NCI-H2107 treated with DMSO at 0.1 percent for 48 hours (cell line): Measurements from ENCODE around the gene TXNDC17.
A peak's percentile ranks its signal among the peaks of the same experiment; 100 is the strongest.
"Not testable (repeated sequence)": the region's sequence is repeated elsewhere in the genome, so short reads cannot be mapped to it uniquely, and the experiment has no call there.

Source experiments
- DNase-seq: peaks from one replicate; lab custom pipeline; 2025; ENCODE audit not compliant: unreplicated experiment; lab: John Stamatoyannopoulos, UW

The TXNDC17 gene

GRCh38 chr17:6640536-6641246, at the start of gene TXNDC17, which contains the start of gene KIAA0753:
Gene TXNDC17 (plus strand): TSS chr17:6641060. CDS start chr17:6641083, 23 bp downstream.
Gene KIAA0753 (minus strand): TSS chr17:6640711. CDS start chr17:6635103, 5,608 bp downstream.
- peak; percentile 48 for DNase-seq

DNA sequence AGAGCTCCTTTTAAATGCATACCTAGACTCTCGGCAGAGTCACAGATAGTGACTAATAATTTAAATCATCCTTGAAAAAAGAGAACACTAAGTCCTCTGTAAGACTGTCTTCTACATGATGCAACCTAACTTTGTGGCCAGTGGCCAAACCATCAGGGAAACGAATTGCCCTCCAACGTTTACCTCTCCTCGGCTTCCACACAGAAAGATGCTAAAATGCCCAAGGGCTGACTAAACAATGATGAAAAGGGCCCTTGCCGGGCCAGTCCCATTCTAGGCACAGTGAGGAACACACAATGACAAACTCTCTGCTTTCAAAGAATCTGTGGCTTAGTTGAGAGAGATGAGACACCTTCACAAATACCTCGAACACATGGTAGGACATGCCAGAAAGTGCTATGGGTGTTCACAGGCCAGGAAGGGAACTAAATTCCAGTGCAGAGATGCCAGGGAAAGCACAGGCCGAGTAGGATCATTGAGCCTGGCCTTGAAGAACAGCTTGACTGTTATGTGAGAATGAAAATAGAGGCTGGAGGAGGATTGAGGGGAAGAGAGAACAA, 49.2 kb upstream of the TXNDC17 start:
- DNase-seq, result no peak

DNA sequence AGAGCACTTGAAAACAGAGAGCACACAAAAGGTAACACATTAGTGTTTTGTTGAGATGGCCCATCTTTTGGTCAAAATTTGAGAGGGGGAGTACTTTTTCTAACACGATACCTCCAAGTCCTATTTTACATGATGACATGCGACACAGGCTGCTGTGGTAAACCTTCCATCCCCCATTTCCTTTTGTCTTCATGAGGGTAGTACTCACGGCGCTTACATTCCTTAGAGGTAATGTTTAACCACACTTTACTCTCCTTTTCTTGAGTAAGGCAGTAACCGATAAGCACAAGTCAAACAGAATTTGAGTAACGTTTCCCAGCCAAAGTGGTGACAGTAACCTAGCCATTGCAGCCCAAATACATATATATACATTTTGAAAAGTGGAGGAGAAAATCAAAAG, 48.7 kb upstream of the TXNDC17 start:
- DNase-seq, result no peak

DNA sequence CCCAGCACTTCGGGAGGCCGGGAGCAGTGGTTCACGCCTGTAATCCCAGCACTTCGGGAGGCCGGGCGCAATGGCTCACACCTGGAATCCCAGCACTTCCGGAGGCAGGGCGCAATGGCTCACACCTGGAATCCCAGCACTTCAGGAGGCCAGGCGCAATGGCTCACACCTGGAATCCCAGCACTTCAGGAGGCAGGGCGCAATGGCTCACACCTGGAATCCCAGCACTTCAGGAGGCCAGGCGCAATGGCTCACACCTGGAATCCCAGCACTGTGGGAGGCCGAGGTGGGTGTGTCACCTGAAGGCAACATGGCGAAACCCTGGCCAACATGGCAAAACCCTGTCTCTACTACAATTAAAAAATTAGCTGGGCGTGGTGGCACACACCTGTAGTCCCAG, 47.5 kb upstream of the TXNDC17 start:
- not testable (repeated sequence) for DNase-seq

DNA sequence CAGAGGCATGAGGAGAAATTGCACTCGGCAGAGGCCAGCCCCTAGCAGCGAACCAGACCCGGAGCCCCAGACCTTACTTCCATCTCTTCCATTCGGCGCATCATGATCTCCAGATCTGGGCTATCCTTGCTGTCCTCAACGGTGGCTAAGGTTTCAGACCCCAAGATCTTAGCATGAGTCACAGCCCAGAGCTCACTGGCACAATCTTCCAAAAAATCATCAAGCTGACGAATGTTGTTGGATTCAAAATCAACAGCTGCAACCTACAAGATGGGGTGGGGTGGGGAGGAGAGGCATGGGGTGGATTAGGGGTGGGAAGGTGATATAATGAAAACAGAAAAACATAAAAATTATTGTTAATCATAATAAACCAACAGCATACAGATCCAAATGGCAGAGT, 44.8 kb upstream of the TXNDC17 start:
- DNase-seq, result no peak

GRCh38 chr17:6596511-6596910, 44.3 kb upstream of the TXNDC17 start:
- no peak for DNase-seq

GRCh38 chr17:6596941-6597340, 43.9 kb upstream of the TXNDC17 start:
- DNase-seq, result no peak

GRCh38 chr17:6597727-6598126, 43.1 kb upstream of the TXNDC17 start:
- no peak for DNase-seq

DNA sequence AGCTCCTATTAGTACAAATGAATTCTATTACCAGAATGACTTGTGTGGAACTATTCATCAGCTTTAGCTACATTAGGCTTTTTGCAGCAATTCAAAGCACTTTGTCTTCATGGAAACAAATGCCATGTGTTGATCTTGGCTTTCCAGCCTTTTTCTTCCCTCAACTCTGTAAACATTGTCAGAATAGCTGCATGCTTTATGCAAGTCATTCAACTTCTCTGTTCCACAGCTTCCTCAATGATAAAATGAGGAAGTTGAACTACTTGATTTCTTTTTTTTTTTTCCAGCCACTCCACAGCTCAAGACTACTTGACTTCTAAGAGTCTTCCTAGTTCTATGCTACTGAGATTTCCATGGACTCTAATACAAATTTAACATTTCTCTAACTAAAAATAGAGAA, 41.5 kb upstream of the TXNDC17 start:
- no peak for DNase-seq

DNA sequence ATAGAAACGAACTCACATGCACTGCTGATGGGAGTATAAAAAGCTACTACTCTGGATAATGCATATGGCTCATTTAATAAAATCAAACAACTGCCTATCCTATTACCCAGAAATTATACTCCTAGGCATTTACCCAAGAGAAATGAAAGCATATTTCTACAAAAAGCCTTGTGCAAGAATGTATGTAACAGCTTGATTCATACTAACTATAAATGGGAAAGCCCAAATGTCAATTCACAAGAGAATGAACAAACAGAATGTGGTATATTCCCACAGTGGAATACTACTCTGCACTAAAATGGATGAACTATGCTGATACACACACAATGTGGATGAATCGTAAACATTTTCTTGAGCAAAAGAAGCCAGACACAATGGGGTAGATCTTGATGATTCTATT, 38.7 kb upstream of the TXNDC17 start:
- no peak for DNase-seq

- no peak for DNase-seq
These were observed 37.0 kb upstream of the TXNDC17 start for GRCh38 chr17:6603744-6604325.

- DNase-seq, result no peak
These were observed 35.7 kb upstream of the TXNDC17 start for GRCh38 chr17:6605142-6605541.

DNA sequence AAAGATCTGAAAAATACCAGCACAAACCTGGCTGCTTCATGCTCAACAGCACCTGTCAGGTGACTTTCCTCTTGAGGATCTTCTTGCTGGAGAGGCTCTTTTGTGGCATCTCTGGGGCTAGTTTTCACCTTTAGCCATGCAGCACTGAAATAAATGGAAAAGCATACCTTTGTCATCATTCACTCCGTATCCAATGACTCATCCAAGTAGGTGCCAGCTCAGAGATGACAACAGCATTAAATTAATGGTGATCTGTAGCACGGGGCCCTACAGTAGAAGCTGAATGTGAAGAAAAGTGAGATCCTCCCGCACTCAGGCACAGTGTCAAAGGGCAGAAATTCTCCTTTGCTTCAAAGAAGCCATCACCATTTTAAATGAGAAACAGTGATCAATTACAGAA, 32.5 kb upstream of the TXNDC17 start:
- DNase-seq, result no peak

- no peak for DNase-seq
These were observed 30.8 kb upstream of the TXNDC17 start for GRCh38 chr17:6610011-6610410.

DNA sequence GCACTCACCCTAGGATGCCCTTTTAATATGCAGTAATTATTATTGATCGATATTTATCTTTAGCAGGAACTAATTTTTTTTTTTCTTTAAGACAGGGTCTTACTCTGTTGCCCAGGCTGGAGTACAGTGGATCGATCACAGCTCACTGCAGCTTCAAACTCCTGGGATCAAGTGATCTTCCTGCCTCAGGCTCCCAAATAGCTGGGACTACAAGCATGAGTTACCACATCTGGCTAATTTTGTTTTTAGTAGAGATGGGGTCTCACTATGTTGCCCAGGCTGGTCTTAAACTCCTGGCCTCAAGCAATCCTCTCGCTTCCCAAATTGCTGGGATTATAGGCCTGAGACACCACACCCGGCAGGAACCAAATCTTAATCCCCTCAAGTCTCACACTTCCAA, 29.6 kb upstream of the TXNDC17 start:
- DNase-seq, result no peak

DNA sequence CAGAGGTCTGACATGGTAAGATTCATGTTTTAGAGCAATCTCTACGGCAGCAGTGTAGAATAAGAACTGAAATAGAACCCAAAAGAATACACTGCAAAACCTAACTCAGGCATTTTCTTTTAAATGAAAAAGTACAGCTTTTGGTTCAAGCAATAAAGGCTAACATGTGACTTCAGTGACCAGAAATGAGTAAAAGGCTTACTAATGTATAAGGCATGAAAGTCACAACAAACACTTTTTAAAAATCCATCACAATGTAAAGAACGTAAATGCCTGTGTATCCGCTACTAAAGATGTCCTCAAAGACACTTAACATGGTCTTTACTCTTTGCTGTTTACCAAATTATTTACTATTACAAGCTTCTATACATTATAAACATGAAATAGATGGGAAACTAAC, 16.9 kb upstream of the TXNDC17 start:
- DNase-seq, result no peak

DNA sequence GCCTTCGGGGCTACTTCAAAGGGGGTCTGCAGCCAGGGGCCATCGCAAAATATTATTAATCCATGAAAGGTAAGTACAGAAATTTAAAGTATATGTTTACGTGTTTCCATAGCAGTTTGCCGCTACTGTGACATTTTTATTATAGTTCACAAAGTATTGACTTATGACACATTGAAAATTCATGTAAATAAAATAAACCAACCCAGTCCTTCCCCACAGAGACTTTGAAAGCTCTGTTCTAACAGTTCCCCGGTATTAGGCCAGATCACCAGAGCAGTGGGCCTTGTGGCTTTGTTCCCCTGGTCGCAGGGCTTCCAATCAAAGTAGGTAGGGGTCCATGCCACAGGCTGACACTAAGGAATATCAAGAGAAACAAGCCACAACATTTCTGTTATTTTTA, 14.2 kb upstream of the TXNDC17 start:
- no peak for DNase-seq

GRCh38 chr17:6627019-6627418, 13.8 kb upstream of the TXNDC17 start:
- no peak for DNase-seq

- no peak for DNase-seq
These were observed 10.5 kb upstream of the TXNDC17 start for GRCh38 chr17:6630390-6630789.

GRCh38 chr17:6632530-6632929, 8.3 kb upstream of the TXNDC17 start:
- DNase-seq, result no peak

- no peak for DNase-seq
These were observed 7.6 kb upstream of the TXNDC17 start for GRCh38 chr17:6633263-6633662.

DNA sequence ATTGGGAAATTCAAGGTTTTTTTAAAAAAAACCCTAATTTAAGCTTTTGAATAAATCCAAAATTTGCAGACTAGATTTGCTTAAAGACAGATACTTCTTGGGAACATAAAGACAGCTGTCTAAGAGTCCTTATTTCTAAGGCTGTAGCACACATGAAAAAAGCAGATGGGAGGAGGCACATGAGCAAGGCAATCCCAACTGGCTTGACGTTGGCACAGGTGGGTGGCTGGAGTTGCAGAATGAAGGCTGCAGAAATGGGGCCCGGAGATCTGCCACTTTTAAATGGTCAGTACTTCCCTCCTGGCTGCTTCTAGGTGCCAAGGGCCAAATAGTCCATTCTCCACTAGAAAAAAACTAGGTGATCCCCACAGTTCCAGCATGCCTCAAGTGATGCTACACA, 4.8 kb upstream of the TXNDC17 start:
- no peak for DNase-seq
